ENCODE data around the gene CAPN7. TPM values are rescaled to one million over a fixed set of nuclear protein-coding genes. Genes with fewer than 3 reads are reported as not detected.

Gene CAPN7
- total RNA-seq, 2 experiments from 2014 or later: 22.2 to 27.5 TPM

- Mint-ChIP-seq H3K9me3 (no peaks in the 10 kb centered on the region), H3K36me3 (ENCODE audit: low read depth) (no peaks in the 10 kb centered on the region), H3K4me3 (no peak overlapping the region), H3K27ac (no peak overlapping the region), H3K27me3 (no peaks in the 10 kb centered on the region), H3K4me1 (ENCODE audit: low read depth) (peaks cover 37% of the 10 kb centered on the region)
- POLR2A ChIA-PET: interaction anchor here (1.1 to 1.8 kb wide), 5 partner anchors 9 to 25 kb away, joined by 3 to 6 read pairs (median 5); no protein-coding TSS in a partner anchor
- TF ChIP-seq CTCF (IDR thresholded peaks at IDR 0.05): no peak
- DNase-seq (no peak), ATAC-seq (no peak)
- intact Hi-C loops (cut with micrococcal nuclease): no loop called here
- CTCF ChIA-PET: interaction anchor here (1.4 to 2.7 kb wide), 4 partner anchors 9 to 78 kb away, joined by 4 to 9 read pairs (median 5); partner anchors contain the start of gene SH3BP5
Observed at GRCh38 chr3:15295506-15295905, 89.5 kb downstream of the CAPN7 start.

DNA sequence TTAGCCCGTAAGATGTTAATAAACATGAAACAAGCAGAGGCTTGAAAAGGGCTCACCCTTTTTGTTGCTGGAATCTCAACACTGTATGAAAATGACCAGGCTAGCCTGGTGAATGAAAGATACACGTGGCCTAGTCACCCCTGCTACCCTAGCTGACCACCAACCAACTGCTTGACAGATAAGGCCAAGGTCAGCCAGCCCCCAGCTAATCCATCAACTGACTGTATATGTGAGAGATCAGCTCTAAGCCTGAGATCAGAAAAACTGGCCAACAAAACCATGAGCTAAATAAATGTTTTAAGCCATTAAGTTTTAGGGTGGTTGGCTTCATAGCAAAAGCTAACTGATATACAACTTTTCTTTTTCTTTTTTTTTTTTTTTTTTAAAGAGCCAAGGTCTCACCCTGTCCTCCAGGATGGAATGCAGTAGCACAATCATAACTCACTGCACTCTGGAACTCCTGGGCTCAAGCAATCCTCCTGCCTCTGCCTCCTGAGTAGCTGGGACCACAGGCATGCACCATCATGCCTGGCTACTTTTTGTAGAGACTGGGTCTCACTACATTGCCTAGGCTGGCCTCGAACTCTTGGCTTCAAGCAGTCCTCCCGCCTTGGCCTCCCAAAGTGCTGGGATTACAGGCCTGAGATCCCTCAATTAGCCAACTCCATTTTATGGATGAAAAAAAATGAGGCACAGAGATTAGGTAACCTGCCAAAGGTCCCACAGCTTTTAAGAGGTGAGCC, 91.7 kb downstream of the CAPN7 start:
- Mint-ChIP-seq H3K27ac (no peak overlapping the region), H3K27me3 (no peaks in the 10 kb centered on the region), H3K4me3 (no peak overlapping the region), H3K4me1 (ENCODE audit: low read depth) (peaks cover 27% of the 10 kb centered on the region), H3K9me3 (no peaks in the 10 kb centered on the region), H3K36me3 (ENCODE audit: low read depth) (no peaks in the 10 kb centered on the region)
- DNase-seq (no peak), ATAC-seq (no peak)
- CTCF ChIA-PET: interaction anchor here (0.9 kb wide), 1 partner anchor 29 kb away, joined by 5 read pairs; no protein-coding TSS in a partner anchor
- intact Hi-C loops (cut with micrococcal nuclease): no loop called here
- no peak for TF ChIP-seq CTCF (IDR thresholded peaks at IDR 0.05)
- POLR2A ChIA-PET: no interaction called here

DNA sequence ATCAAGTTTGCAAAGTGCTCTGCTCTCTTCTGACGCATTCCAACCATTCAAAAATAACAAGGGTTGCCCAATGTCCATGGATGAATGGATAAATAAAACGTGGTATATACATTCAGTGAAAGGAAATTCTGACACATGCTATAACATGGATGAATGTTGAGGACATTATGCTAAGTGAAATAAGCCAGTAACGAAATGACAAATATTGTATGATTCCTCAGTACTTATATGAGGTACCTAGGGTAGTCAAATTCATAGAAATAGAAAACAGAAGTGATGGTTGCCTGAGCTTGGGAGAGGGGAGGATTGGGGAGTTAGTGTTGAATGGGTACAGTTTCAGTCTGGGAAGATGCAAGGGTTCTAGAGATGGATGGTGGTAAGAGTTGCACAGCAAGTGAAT, 92.5 kb downstream of the CAPN7 start:
- no peak for TF ChIP-seq CTCF (IDR thresholded peaks at IDR 0.05)
- Mint-ChIP-seq H3K4me1 (ENCODE audit: low read depth) (peaks cover 24% of the 10 kb centered on the region), H3K27ac (no peak overlapping the region), H3K27me3 (no peaks in the 10 kb centered on the region), H3K36me3 (ENCODE audit: low read depth) (peaks cover 3% of the 10 kb centered on the region), H3K4me3 (no peak overlapping the region), H3K9me3 (no peaks in the 10 kb centered on the region)
- DNase-seq: no peak
- ChIA-PET CTCF (no interaction called here), POLR2A (no interaction called here)
- intact Hi-C loops (cut with micrococcal nuclease): no loop called here
- no peak for ATAC-seq

DNA sequence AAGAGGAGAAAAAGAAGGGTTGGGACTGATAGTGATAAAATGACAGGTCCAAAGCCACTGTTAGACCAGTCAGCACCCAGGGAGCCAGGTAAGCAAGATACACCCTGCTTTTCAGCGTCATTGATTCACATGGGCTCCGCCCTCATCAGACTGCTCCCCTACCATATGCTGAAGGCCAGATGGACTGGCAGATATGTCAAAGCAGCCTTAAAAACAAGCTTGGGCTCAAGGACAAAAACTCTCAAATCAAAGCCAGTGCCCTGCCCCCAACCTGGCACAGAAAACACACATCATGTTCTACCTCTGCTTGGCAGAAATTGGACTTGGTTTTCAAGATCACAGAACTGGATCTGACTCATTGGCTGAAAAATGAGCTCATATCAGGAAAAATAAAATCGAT, 93.0 kb downstream of the CAPN7 start:
- H3K27me3 Mint-ChIP-seq: no peaks in the 10 kb centered on the region
- CTCF ChIA-PET: interaction anchor here (0.8 kb wide), 1 partner anchor 56 kb away, joined by 4 read pairs; no protein-coding TSS in a partner anchor
- DNase-seq (no peak), ATAC-seq (no peak)
- H3K9me3 Mint-ChIP-seq: no peaks in the 10 kb centered on the region
- no peak overlapping the region for H3K4me3 Mint-ChIP-seq
- no peak for TF ChIP-seq CTCF (IDR thresholded peaks at IDR 0.05)
- peaks cover 3% of the 10 kb centered on the region for H3K36me3 Mint-ChIP-seq (ENCODE audit: low read depth)
- peaks cover 28% of the 10 kb centered on the region for H3K4me1 Mint-ChIP-seq (ENCODE audit: low read depth)
- intact Hi-C loops (cut with micrococcal nuclease): no loop called here
- no peak overlapping the region for H3K27ac Mint-ChIP-seq
- POLR2A ChIA-PET: no interaction called here

DNA sequence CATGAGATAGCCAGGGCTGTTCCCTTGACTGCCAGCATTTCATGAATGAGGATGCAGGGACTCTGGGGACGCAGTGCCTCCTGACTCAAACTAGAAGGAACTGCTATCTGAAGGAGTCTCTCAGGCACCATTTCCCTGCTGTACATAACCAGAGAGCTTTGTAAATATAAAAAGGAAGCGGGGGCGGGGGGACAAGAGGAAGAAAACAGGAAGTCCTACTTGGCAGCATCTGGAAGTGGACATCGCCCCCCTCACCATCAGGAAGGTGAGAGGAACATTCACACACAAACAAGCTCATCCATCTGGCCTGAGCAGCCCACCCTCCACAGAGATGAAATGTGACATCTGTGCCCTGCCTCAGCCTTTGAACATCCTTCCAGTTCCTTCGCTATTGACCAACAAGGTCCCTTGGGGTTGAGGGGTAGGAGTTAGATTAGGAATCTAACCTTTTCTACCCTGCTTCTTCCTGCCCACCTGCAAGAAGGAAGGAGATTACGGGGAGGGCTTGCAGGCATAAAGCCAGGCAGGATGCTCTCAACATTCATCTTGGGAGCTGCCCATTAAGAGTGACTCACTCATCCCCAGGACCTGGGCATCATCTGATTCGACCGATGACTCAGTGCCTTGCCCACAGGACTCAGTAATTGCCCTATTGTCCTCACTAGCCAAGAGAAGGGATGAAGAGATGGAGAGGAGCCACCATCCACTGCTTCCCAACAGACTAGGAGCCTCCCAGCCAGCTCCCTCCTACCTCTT, 94.5 kb downstream of the CAPN7 start:
- H3K27me3 Mint-ChIP-seq: no peaks in the 10 kb centered on the region
- H3K9me3 Mint-ChIP-seq: no peaks in the 10 kb centered on the region
- ChIA-PET POLR2A (no interaction called here), CTCF (interaction anchor here (0.8 to 1.1 kb wide), 3 partner anchors 30 to 32 kb away, joined by 3 read pairs; partner anchors contain the start of gene SH3BP5)
- peaks cover 31% of the 10 kb centered on the region for H3K4me1 Mint-ChIP-seq (ENCODE audit: low read depth)
- H3K4me3 Mint-ChIP-seq: no peak overlapping the region
- intact Hi-C loops (cut with micrococcal nuclease): no loop called here
- TF ChIP-seq CTCF (IDR thresholded peaks at IDR 0.05): no peak
- DNase-seq (no peak), ATAC-seq (no peak)
- peaks cover 3% of the 10 kb centered on the region for H3K36me3 Mint-ChIP-seq (ENCODE audit: low read depth)
- no peak overlapping the region for H3K27ac Mint-ChIP-seq

Measured in activated CD8-positive, alpha-beta T cell treated with anti-CD3 and anti-CD28 coated beads for 36 hours (primary cell).